GM23338 (cell line): ENCODE measurements around the gene SPSB4. TPM values are rescaled to one million over a fixed set of nuclear protein-coding genes. Genes with fewer than 3 reads are reported as not detected.
A peak's percentile ranks its signal among the peaks of the same experiment; 100 is the strongest.

ENCODE experiments used
- ATAC-seq: fragments of 200-7000 bp; cut with Tn5 transposase; 3 replicates; pipeline ENCODE4 v1.9.1; 2020
- DNase-seq: peaks from one replicate; pipeline ENCODE4 v3.0.0-alpha.2; 2015; ENCODE audit warnings: low spot score
- H2AFZ ChIP-seq: fragments of 200-600 bp; sonication (generic); 2 replicates; pipeline ENCODE4 v1.8.0; 2016; ENCODE audit warnings: antibody characterized with exemption, mild to moderate bottlenecking, moderate library complexity
- H3F3A ChIP-seq: fragments of 200-600 bp; sonication (generic); replicated peaks from 2 replicates; pipeline ENCODE4 v1.8.0; 2017; ENCODE audit warnings: antibody characterized with exemption, mixed run types, low read depth
- H3K27ac ChIP-seq: fragments of 200-600 bp; sonication (generic); 2 replicates; pipeline ENCODE4 v1.6.1; 2016; ENCODE audit warnings: low read depth
- H3K27me3 ChIP-seq: fragments of 200-600 bp; sonication (generic); 2 replicates; pipeline ENCODE4 v1.8.0; 2016; ENCODE audit warnings: mild to moderate bottlenecking, mixed run types, moderate library complexity; ENCODE audit not compliant: insufficient read depth
- H3K36me3 ChIP-seq: fragments of 200-600 bp; sonication (generic); 2 replicates; pipeline ENCODE4 v1.8.0; 2016; ENCODE audit warnings: mild to moderate bottlenecking; ENCODE audit not compliant: insufficient read depth
- H3K4me1 ChIP-seq: fragments of 200-600 bp; sonication (generic); 2 replicates; pipeline ENCODE4 v1.8.0; 2016; ENCODE audit warnings: mild to moderate bottlenecking, moderate library complexity; ENCODE audit not compliant: insufficient read depth
- H3K4me2 ChIP-seq: fragments of 200-600 bp; sonication (generic); 2 replicates; pipeline ENCODE4 v1.7.1; 2017; ENCODE audit warnings: mixed run types
- H3K4me3 ChIP-seq: fragments of 200-600 bp; sonication (generic); 2 replicates; pipeline ENCODE4 v1.6.1; 2016; ENCODE audit warnings: mixed run types
- H3K79me2 ChIP-seq: fragments of 200-600 bp; sonication (generic); replicated peaks from 2 replicates; pipeline ENCODE4 v1.8.0; 2017; ENCODE audit warnings: mild to moderate bottlenecking; ENCODE audit not compliant: insufficient read depth
- H3K9me2 ChIP-seq: fragments of 200-600 bp; sonication (generic); 2 replicates; pipeline ENCODE4 v1.8.0; 2017; ENCODE audit not compliant: insufficient read depth
- H4K20me1 ChIP-seq: fragments of 200-600 bp; sonication (generic); replicated peaks from 2 replicates; pipeline ENCODE4 v1.8.0; 2017; ENCODE audit warnings: mild to moderate bottlenecking; ENCODE audit not compliant: insufficient read depth
- H3K27ac Mint-ChIP-seq: 2 replicates; pipeline ENCODE4 v1.8.0; 2020; ENCODE audit warnings: inconsistent platforms, mild to moderate bottlenecking, moderate library complexity, mixed read lengths
- H3K27me3 Mint-ChIP-seq: 3 replicates; pipeline ENCODE4 v1.8.0; 2022; ENCODE audit warnings: low read depth, mild to moderate bottlenecking, moderate library complexity, mixed read lengths, inconsistent platforms; ENCODE audit not compliant: insufficient read depth, poor library complexity
- H3K36me3 Mint-ChIP-seq: 3 replicates; pipeline ENCODE4 v1.8.0; 2021; ENCODE audit warnings: low read depth, mild to moderate bottlenecking, inconsistent platforms, moderate library complexity, mixed read lengths
- H3K4me1 Mint-ChIP-seq: 3 replicates; pipeline ENCODE4 v1.8.0; 2020; ENCODE audit warnings: mild to moderate bottlenecking, inconsistent platforms, mixed read lengths
- H3K4me3 Mint-ChIP-seq: 3 replicates; pipeline ENCODE4 v1.8.0; 2021; ENCODE audit warnings: moderate library complexity, mild to moderate bottlenecking, inconsistent platforms, mixed read lengths
- H3K9me3 Mint-ChIP-seq: 3 replicates; pipeline ENCODE4 v1.8.0; 2020; ENCODE audit warnings: moderate library complexity, mild to moderate bottlenecking, inconsistent platforms, mixed read lengths
- CTCF ChIP-seq, 2 experiments: fragments of 200-600 bp in 1 of 2; sonication (generic) in 1 of 2; conservative IDR thresholded peaks; 2 replicates each; pipeline versions ENCODE4 v1.5.1 to v1.6.1; 2016 to 2017; ENCODE audit warnings: antibody characterized with exemption in 2 of 2, low read depth in 2 of 2, mild to moderate bottlenecking in 2 of 2, moderate library complexity in 1 of 2
- REST ChIP-seq: IDR thresholded peaks from one replicate; pipeline ENCODE4 v1.6.1; 2018; ENCODE audit warnings: antibody characterized with exemption; ENCODE audit not compliant: unreplicated experiment
- ZNF462 ChIP-seq: fragments of 250-450 bp; sonication (Bioruptor Pico); IDR thresholded peaks from 2 replicates; pipeline ENCODE4 v1.5.0; 2020; ENCODE audit warnings: mild to moderate bottlenecking, moderate library complexity
- polyA plus RNA-seq: library from polyadenylated mRNA; unstranded; fragments of >200 nt; fragmentation: Nextera tagmentation; extraction: Ambion mirVana; gene quantifications from 2 replicates; pipeline ENCODE4 v1.2.1, GENCODE V29; 2016
- total RNA-seq: library from RNA; depleted of rRNA; stranded (reverse); fragments of >200 nt; shearing (Covaris generic); gene quantifications from 2 replicates; pipeline ENCODE4 v1.2.3, GENCODE V29; 2014

Gene SPSB4
- total and polyA plus RNA-seq, 2 experiments from 2014 or later, result 6.7 to 25.9 TPM

- peaks cover 4% of the 10 kb centered on the region for H3K9me3 Mint-ChIP-seq
- peak; percentile 100 for ATAC-seq
- no peak overlapping the region for H3K27ac Mint-ChIP-seq
These were observed 63.8 kb downstream of the SPSB4 start for GRCh38 chr3:141114816-141115460.

More at GRCh38 chr3:141114816-141115460, 63.8 kb downstream of the SPSB4 start:
- no peaks in the 10 kb centered on the region for H3F3A ChIP-seq
- H3K4me2 ChIP-seq, result no peak overlapping the region
- H3K9me2 ChIP-seq, result no peaks in the 10 kb centered on the region
- peak; percentile 80 for DNase-seq
- H3K4me1 ChIP-seq, result no peaks in the 10 kb centered on the region
- Mint-ChIP-seq H3K36me3 (peaks cover 7% of the 10 kb centered on the region), H3K4me3 (no peak overlapping the region), H3K27me3 (peaks cover 3% of the 10 kb centered on the region), H3K4me1 (no peaks in the 10 kb centered on the region)
- no peak overlapping the region for H3K27ac ChIP-seq
- H3K27me3 ChIP-seq, result no peaks in the 10 kb centered on the region
- TF ChIP-seq REST, result no peak
- TF ChIP-seq CTCF (conservative IDR thresholded peaks at IDR 0.05; ENCODE audit: low read depth in 2 of 2), result peak; percentile 49 to 55
- peak; percentile 63; the same call in 1 of the 2 replicates for TF ChIP-seq ZNF462 (CRISPR knock-in tag)
- H3K4me3 ChIP-seq, result no peak overlapping the region
- H2AFZ ChIP-seq, result no peak overlapping the region
- H3K36me3 ChIP-seq, result no peaks in the 10 kb centered on the region
- H4K20me1 ChIP-seq, result no peaks in the 10 kb centered on the region; the same call in 1 of the 2 replicates
- H3K79me2 ChIP-seq, result no peaks in the 10 kb centered on the region
